Smooth muscle cell of the brain vasculature (primary cell): ENCODE data around the gene HOXB1.

Experiments
- DNase-seq: peaks from one replicate; pipeline ENCODE4 v3.0.0-alpha.2; 2012; ENCODE audit warnings: low read depth, low spot score

HOXB1 gene

GRCh38 chr17:48530887-48531272, at the start of gene HOXB1:
TSS of gene HOXB1 (minus strand) at chr17:48531011. CDS start at chr17:48530904, 107 bp downstream.
- no peak for DNase-seq

DNA sequence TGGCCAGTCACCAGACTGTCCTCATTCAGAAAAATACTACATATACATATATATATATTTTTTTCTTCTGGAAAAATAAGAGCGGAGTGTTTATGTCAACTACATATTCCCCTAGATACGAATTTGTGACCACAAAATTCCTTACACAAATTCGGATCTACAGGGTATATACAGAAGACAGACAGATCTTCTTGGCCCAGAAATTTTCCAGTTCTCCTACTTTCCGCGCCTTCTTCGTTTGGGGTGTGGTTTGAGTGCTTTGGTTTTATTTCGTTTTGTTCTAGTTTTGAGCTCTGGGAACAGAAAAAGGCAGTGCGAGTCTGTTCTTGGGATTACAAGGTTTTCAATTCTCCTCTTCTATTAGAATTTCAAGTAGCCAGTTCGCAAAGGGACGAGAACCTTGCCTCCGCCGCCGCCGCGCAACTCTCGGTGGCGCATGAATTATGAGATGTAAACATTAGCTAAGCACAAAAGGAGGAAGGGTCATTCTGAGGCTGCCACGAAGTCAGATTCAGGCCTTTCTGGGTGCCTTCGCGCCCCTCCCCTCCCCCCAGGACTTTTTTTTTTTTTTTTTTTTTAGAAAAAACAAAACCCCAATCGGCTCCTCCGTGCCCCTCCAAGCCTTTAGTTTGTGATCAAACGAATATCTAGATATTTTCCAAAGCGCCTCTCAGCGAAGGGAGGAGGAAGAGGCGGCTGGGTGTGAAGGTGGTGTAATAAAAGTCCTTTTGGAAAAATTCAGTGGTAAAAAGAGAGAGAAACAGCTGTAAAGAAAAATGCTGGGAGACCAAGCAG, 49.1 kb upstream of the HOXB1 start:
- DNase-seq: no peak

DNA sequence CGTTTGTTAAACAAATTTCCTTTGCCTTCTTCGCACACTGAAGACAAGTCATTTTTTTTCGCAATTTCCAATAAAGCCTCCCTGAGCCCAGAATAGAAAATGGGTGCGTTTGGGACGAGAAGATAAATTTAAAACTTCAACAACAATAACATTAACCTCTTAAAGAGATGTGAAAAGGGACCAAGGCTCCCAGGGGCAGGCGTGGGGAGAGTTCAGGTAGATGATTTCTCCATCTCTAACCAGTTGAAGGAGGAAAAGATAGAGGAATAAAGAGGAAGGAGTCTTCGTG, 48.6 kb upstream of the HOXB1 start:
- no peak for DNase-seq

GRCh38 chr17:48578616-48579470, 48.0 kb upstream of the HOXB1 start:
- no peak for DNase-seq

GRCh38 chr17:48577946-48578615, 47.3 kb upstream of the HOXB1 start, which contains the start of gene HOXB4:
TSS of gene HOXB4 (minus strand) at chr17:48578350. CDS start at chr17:48578319, 31 bp downstream.
- DNase-seq: no peak

GRCh38 chr17:48577330-48577945, 46.6 kb upstream of the HOXB1 start:
- no peak for DNase-seq

- DNase-seq: no peak
Observed at GRCh38 chr17:48576479-48577309, 45.9 kb upstream of the HOXB1 start.

GRCh38 chr17:48575673-48576478, 45.1 kb upstream of the HOXB1 start:
- DNase-seq: no peak

- DNase-seq: no peak
Observed at GRCh38 chr17:48575066-48575582, 44.3 kb upstream of the HOXB1 start.

DNA sequence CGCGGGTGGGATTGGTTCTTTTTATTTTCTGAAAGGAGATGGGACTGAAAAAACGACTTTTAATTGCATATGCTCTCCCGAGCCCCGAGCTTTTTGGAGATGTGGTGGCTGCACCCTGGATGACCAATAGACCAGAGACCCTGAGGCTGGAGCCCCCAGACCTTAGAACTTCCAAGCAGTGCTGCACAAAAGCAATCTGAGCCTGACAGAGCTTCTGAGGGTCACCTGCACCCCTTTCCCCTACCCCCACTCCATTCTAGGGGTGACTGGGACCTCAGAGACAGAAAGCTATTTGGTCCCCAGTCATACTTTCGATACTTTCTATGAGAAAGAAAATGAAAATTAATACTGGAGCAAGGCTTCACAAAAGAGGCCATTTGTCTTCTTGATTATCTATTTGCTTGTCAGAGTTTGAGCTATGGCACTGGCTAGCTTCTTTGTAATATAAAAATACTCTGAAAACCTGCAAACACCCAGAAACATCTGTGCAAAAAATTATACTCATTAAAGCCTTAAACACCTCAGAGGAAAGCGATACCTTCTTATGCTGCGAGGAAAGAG, 43.8 kb upstream of the HOXB1 start:
- no peak for DNase-seq

DNA sequence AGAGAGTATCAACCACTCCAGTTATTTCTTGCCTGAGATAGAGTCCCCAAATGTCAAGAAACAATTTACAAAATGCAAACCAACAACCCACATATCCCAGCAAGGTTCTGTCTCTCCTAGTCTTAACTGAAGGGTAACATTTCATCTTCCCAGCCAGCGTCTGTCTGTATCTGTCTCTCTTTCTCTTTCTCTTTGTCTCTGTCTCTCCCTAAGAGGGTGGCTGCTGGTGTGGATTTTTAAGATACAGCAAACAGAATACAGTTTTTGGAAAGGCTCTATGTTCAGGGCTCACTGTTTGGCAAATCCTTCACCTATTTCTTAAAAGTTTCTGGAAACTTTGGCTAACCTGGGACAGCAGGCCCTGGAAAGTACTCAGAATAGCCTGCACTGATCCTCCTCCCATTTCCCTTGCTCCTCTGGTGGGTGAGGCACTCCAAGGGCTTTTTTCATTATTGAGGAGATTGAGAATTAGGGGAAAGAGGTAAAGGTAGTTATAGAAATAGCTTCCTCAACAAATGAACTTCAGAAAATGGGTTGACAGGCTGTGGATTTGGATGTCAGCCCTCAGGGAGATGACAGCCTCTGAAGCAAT, 41.1 kb upstream of the HOXB1 start:
- DNase-seq: no peak

DNA sequence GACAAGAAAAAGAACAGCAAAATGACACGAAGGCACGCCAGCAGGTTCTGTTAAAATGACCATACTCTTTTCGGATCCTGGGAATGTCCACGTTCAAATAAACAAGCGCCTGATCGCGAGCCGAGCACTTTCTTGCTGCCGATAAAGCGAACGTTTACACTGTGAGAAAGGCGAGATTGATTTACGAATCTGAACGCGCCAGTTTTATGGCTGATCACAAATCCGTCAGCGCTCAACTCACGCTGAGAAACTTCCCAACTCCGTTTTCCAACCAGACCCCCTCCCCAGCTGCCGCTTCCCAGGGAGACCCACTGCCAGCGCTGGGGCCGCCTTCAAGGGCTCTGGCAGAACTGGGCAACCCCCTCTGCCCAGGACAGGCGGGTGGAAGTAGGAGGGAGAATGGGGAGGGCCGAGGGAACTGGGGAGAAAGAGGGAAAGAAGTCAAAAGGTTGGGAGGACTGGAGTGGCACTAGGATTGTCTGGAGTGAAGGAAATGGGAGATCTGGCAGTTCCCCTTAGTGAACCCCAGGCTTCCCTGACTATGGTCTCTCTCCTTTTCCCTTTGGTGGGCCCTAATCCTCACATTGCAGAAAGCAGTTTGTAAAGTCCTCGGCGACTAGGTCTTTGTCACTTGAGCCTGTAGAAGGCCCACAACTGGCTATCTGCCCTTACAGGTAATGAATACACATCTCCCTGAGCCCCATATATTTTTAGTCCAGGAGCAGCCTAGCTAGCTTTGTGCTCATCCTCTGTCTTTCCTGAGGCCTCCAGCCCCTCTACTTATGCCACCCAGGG, 40.4 kb upstream of the HOXB1 start:
- no peak for DNase-seq

DNA sequence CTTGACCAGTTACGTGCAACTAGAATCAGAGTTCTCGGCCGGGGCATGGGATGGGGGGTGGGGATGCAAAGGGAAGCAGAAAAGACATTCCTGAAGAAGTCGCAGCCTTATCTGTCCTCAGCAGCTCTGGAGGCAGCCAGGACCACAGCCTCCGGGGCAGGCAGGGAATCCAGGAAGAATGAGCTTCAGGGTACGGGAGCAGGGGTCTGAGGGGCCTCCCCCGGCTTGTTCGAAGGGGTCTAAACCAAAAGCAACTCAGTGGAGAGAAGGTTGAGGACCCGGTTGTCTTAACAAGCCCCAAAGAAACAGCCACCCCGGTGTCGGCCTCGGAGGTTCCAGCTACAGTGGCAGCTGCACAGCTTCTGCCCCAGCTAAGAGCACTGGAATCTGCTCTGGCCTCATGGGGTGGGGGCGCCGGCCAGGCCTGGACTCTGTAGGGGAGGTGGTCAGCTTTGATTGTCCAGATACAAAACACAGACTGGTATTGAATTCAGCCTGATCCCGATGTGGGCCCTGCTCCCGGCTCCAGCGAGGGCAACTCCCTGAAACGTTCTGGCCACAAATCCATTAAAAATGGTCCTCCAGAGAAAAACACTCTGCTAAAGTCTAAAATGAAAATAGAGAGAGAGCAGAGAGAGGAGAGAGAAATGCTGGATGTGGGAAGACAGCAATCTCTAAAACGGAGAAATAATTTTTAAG, 39.7 kb upstream of the HOXB1 start:
- no peak for DNase-seq

DNA sequence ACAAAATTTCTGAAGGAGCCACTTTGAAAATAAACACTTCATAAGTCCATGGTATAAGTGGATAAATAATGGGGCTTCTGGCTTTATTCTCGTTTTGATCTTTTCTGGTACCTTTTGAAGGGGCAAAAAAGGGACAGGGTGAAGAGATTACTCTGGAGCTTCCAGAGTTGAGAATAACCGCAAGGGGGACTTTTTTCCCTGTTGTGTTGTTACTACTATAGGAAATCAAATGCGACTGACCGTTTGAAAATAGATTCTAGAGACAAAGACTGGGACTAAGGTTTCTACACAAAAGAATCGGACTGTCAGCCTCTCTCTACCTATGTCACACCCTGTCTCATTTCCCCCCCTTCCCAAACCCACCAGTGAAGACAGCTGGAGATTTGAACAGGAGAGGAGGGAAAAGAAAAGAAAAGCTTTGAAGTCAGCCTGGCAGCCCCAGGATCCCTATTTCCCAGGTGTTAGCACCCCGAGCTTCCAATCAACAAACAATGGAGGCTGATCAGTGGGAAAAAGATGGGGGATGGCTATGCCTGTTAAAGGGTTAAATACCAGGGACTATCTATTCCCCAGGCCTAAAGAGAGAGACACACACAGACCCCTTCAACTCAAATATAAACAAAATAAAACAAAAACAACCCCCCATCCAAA, 39.0 kb upstream of the HOXB1 start:
- no peak for DNase-seq

GRCh38 chr17:48569240-48569582, 38.4 kb upstream of the HOXB1 start:
- DNase-seq: no peak

DNA sequence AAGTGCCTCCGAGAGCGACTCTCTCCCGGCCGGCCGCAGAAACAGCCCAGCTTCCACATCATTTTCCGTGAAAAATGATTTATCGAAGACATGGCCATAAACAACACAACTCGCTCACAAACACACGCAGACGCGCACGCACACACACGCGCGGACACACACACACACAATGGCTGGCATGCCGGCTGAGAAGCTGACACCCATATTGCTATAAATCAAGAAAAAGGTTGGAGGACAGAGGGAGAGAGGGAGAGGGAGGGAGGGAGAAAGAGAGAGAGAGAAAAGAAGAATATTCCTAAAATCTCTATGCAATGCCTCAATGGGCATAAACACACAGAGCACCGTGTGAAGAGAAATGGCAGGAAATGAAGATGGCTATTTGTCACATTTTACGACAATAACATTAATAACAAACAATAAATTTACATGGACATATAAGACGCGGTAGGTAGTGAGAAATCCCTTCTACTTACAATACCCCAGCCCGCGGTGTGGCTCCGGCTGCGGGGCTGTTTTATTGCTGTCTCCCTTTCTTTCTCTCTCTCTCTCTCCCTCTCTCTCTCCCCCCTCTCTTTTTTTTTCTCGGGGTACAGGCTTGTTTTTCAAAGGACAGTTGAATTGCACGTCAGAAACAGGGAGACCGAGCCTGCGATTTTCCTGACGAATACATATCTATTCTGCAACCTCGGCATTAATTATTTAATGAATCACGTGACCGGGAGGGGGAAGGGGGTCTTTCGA, 37.9 kb upstream of the HOXB1 start:
- DNase-seq: no peak
